K562 (cell line): Measurements from ENCODE around the gene FRMD4A. TPM values are rescaled to one million over a fixed set of nuclear protein-coding genes. Genes with fewer than 3 reads are reported as not detected.

Experiments used
- ATAC-seq: fragments of 200-7000 bp; cut with Tn5 transposase; 3 replicates; pipeline ENCODE4 v1.9.1; 2020; ENCODE audit warnings: moderate library complexity
- BruUV-seq: library from RNA; stranded (reverse); fragments of 400-500 nt; replicated peaks from 2 replicates; lab custom pipeline; 2021; lab: Mats Ljungman, UMichigan
- CTCF ChIA-PET: fragments of 300-600 bp; formaldehyde crosslinking; extraction: SDS; loops from one replicate; lab custom pipeline; 2021; ENCODE audit warnings: low intra/inter-chr PET ratio; lab: Yijun Ruan, JAX
- POLR2A ChIA-PET: fragments of 300-600, 350-650 bp; sonication (Branson Sonifier 250); formaldehyde crosslinking; extraction: SDS; loops from one replicate; lab custom pipeline; 2021; ENCODE audit warnings: antibody characterized with exemption, inconsistent platforms; lab: Yijun Ruan, JAX
- DNase-seq, 4 experiments: peaks; one replicate each; pipeline versions ENCODE4 v3.0.0 to v3.0.0-alpha.2; 2011 to 2018; ENCODE audit warnings: low spot score in 3 of 4, mixed read lengths in 3 of 4; ENCODE audit errors: extremely low read depth in 1 of 4
- FAIRE-seq: peaks from 2 replicates; lab custom pipeline; 2011; peaks lifted over from hg19 to GRCh38; lab: Jason Lieb, UNC
- H2AFZ ChIP-seq: 2 replicates; pipeline ENCODE4 v1.6.0; 2011; ENCODE audit warnings: low read depth, low read length, control low read depth, inconsistent platforms
- H3K27ac ChIP-seq: fragments of 200-600 bp; 3 replicates; pipeline ENCODE4 v1.8.0; 2011; ENCODE audit warnings: low read depth, mild to moderate bottlenecking, control low read depth, inconsistent platforms, low read length, moderate library complexity, mixed read lengths; ENCODE audit errors: extremely low read depth
- H3K27me3 ChIP-seq, 2 experiments: fragments of 300-600 bp in 1 of 2; 2 replicates in 1 of 2; 3 replicates in 1 of 2; pipeline versions ENCODE4 v1.6.0 to v1.8.0; 2011; ENCODE audit warnings: inconsistent platforms in 2 of 2, low read length in 2 of 2, mild to moderate bottlenecking in 1 of 2, mixed read lengths in 1 of 2, moderate library complexity in 1 of 2; ENCODE audit not compliant: control insufficient read depth in 2 of 2, insufficient read depth in 2 of 2
- H3K36me3 ChIP-seq: fragments of 300-600 bp; 3 replicates; pipeline ENCODE4 v1.8.0; 2011; ENCODE audit warnings: mild to moderate bottlenecking, low read length, inconsistent platforms; ENCODE audit not compliant: control insufficient read depth, insufficient read depth
- H3K4me1 ChIP-seq, 2 experiments: fragments of 200-600 bp in 1 of 2; replicated peaks in 1 of 2; 2 replicates in 1 of 2; 3 replicates in 1 of 2; pipeline versions ENCODE4 v1.5.1 to v1.8.0; 2011; ENCODE audit warnings: inconsistent platforms in 2 of 2, low read length in 2 of 2, mild to moderate bottlenecking in 1 of 2, mixed read lengths in 1 of 2, moderate library complexity in 1 of 2; ENCODE audit not compliant: control insufficient read depth in 2 of 2, insufficient read depth in 2 of 2
- H3K4me2 ChIP-seq: 2 replicates; pipeline ENCODE4 v1.6.1; 2011; ENCODE audit warnings: low read length, control low read depth, inconsistent platforms, mixed read lengths; ENCODE audit not compliant: insufficient read depth
- H3K4me3 ChIP-seq: fragments of 200-600 bp; sonication (generic), shearing (Covaris generic); 2 replicates; pipeline ENCODE4 v1.5.1; 2016; ENCODE audit warnings: control low read depth, inconsistent platforms
- H3K79me2 ChIP-seq: fragments of 200-600 bp; 3 replicates; pipeline ENCODE4 v1.8.0; 2011; ENCODE audit warnings: low read length, inconsistent platforms; ENCODE audit not compliant: control insufficient read depth, insufficient read depth
- H3K9ac ChIP-seq, 2 experiments: 2 replicates each; pipeline versions ENCODE4 v1.6.0 to v1.6.1; 2011; ENCODE audit warnings: low read depth in 2 of 2, low read length in 2 of 2, control low read depth in 1 of 2, inconsistent platforms in 1 of 2, mild to moderate bottlenecking in 1 of 2, mixed read lengths in 1 of 2; ENCODE audit not compliant: insufficient read depth in 1 of 2
- H3K9me1 ChIP-seq: one replicate; pipeline ENCODE4 v1.6.0; 2011; ENCODE audit warnings: inconsistent platforms, mild to moderate bottlenecking, low read length, moderate library complexity; ENCODE audit not compliant: control insufficient read depth, insufficient read depth
- H3K9me3 ChIP-seq: replicated peaks from 2 replicates; pipeline ENCODE4 v1.5.1; 2011; ENCODE audit warnings: low read depth, low read length, inconsistent platforms; ENCODE audit not compliant: control insufficient read depth, insufficient read depth
- H4K20me1 ChIP-seq: replicated peaks from 2 replicates; pipeline ENCODE4 v1.6.1; 2011; ENCODE audit warnings: low read length, inconsistent platforms, mixed read lengths; ENCODE audit not compliant: control insufficient read depth, insufficient read depth
- ELF4 ChIP-seq: fragments of 450-650 bp; formaldehyde crosslinking; IDR thresholded peaks from 2 replicates; pipeline ENCODE4 v1.4.0; 2022; ENCODE audit warnings: missing genetic modification characterization
- FOXP1 ChIP-seq: sonication (generic); formaldehyde crosslinking; IDR thresholded peaks from 2 replicates; pipeline ENCODE4 v1.8.0; 2022; ENCODE audit warnings: mild to moderate bottlenecking, missing genetic modification reagents
- GABPA ChIP-seq: fragments of 200-800 bp; sonication (Bioruptor generic); conservative IDR thresholded peaks from 2 replicates; pipeline ENCODE4 v1.6.1; 2016; ENCODE audit warnings: low read depth, missing genetic modification characterization, missing compliant biosample characterization
- KDM2B ChIP-seq: fragments of 250-450 bp; sonication (Bioruptor Pico); IDR thresholded peaks from 2 replicates; pipeline ENCODE4 v1.8.0; 2021; ENCODE audit warnings: mild to moderate bottlenecking, moderate library complexity
- MCM3 ChIP-seq: fragments of 450-650 bp; IDR thresholded peaks from 2 replicates; pipeline ENCODE4 v1.6.1; 2016
- MECOM ChIP-seq: fragments of 250-450 bp; sonication (Bioruptor Pico); IDR thresholded peaks from 2 replicates; pipeline ENCODE4 v1.8.0; 2022; ENCODE audit warnings: inconsistent platforms
- NFRKB ChIP-seq: fragments of 450-650 bp; IDR thresholded peaks from 2 replicates; pipeline ENCODE4 v1.6.1; 2016; ENCODE audit warnings: low read depth
- NUFIP1 ChIP-seq: fragments of 450-650 bp; IDR thresholded peaks from 2 replicates; pipeline ENCODE4 v1.6.1; 2018; ENCODE audit not compliant: partially characterized antibody
- PHF21A ChIP-seq: fragments of 450-650 bp; IDR thresholded peaks from 2 replicates; pipeline ENCODE4 v1.6.1; 2017; ENCODE audit warnings: low read depth, borderline replicate concordance
- POLR2H ChIP-seq: IDR thresholded peaks from 2 replicates; pipeline ENCODE4 v1.6.1; 2016; ENCODE audit warnings: missing genetic modification characterization, low read depth, mild to moderate bottlenecking, control low read depth, missing compliant biosample characterization, moderate library complexity
- SREBF2 ChIP-seq: sonication (generic); formaldehyde crosslinking; IDR thresholded peaks from 2 replicates; pipeline ENCODE4 v1.4.0; 2020; ENCODE audit warnings: mild to moderate bottlenecking, missing genetic modification reagents
- TCF15 ChIP-seq: fragments of 250-450 bp; sonication (Bioruptor Pico); IDR thresholded peaks from 2 replicates; pipeline ENCODE4 v1.8.0; 2022; ENCODE audit warnings: moderate library complexity, mild to moderate bottlenecking, inconsistent platforms
- ZSCAN29 ChIP-seq: fragments of 450-650 bp; IDR thresholded peaks from 2 replicates; pipeline ENCODE4 v1.6.1; 2017
- WGBS: fragments of 100-300 bp; shearing (Covaris generic); methylation state at CpG from one replicate; pipeline ENCODE4 v1.1.6; 2016; ENCODE audit warnings: low coverage, mixed read lengths; ENCODE audit not compliant: insufficient coverage; ENCODE audit errors: missing lambda C conversion rate; 5-methylcytosine and 5-hydroxymethylcytosine counted together
- in situ Hi-C: fragments of 300-500 bp; cut with MboI; formaldehyde crosslinking; loops from 4 replicates; pipeline ENCODE4 v1.15.0; 2018; ENCODE audit warnings: inconsistent platforms, mixed read lengths
- intact Hi-C: fragments of 100-400 bp; cut with micrococcal nuclease; formaldehyde crosslinking; loops from 2 replicates; pipeline ENCODE4 v1.14.2; 2022
- polyA plus RNA-seq, 8 experiments: library from polyadenylated mRNA; depleted of rRNA in 4 of 8; stranded (reverse) in 5 of 8; unstranded in 3 of 8; fragments of >200 nt; fragmentation: Nextera tagmentation in 2 of 8; fragmentation: Illumina TruSeq in 1 of 8; extraction: Ambion mirVana in 2 of 8; extraction: Trizol in 1 of 8; gene quantifications; 2 replicates each; pipeline versions ENCODE4 v1.2.1 to v1.2.3, GENCODE V29; 2011 to 2014; ENCODE audit warnings: inconsistent platforms in 1 of 8, missing spikeins in 1 of 8
- total RNA-seq, 7 experiments: library from RNA; depleted of rRNA in 6 of 7; stranded (reverse); fragments of >200 nt in 6 of 7; fragmentation: Illumina TruSeq in 2 of 7; extraction: Trizol in 2 of 7; gene quantifications; 2 replicates each; pipeline versions ENCODE4 v1.2.1 to v1.2.3, GENCODE V29; 2011 to 2021; ENCODE audit warnings: low replicate concordance in 1 of 7

FRMD4A gene
- total and polyA plus RNA-seq, 9 of the 15 experiments (the other 6 are each of a cell fraction or from before 2014, with no cell fraction given) = 0.80 to 5.2 (median 3.0) TPM

DNA sequence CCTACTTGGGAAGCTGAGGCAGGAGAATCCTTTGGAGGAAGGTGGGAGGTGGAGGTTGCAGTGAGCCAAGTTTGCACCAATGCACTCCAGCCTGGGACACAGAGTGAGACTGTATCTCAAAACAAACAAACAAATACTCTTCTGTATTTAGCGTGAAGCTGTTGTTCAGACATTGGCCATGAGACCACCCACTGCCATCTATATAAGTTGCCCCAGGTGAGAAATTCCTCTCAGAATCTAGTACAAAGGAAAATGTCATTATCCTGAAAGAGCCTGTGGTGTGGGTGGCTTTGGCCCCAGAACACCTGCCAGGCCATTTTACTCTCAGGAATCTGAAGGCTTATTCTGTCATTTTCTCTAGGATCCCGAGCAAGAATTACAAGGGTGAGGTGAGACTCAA is 4.0 kb upstream of the FRMD4A start:
- DNase-seq (no peak), FAIRE-seq (no peak), ATAC-seq (no peak)
- H3K4me1 ChIP-seq = no peaks in the 10 kb centered on the region
- ChIA-PET CTCF (no interaction called here), POLR2A (no interaction called here)
- H3K4me2 ChIP-seq = no peak overlapping the region
- H3K36me3 ChIP-seq = no peaks in the 10 kb centered on the region
- H3K27ac ChIP-seq = no peak overlapping the region
- no peak overlapping the region for H3K9ac ChIP-seq
- H3K9me3 ChIP-seq = no peaks in the 10 kb centered on the region
- in situ Hi-C loops = no loop called here
- H3K79me2 ChIP-seq = no peaks in the 10 kb centered on the region
- peaks cover 3 to 19% of the 10 kb centered on the region in 2 experiments; a peak in 3 of 5 replicates for H3K27me3 ChIP-seq
- TF ChIP-seq POLR2H (tag) (no peak), KDM2B (CRISPR knock-in tag) (no peak), GABPA (no peak), ELF4 (CRISPR knock-in tag) (no peak), ZSCAN29 (no peak), MECOM (CRISPR knock-in tag) (no peak), NUFIP1 (no peak), TCF15 (CRISPR knock-in tag) (no peak), SREBF2 (CRISPR knock-in tag) (no peak), NFRKB (no peak), MCM3 (no peak), FOXP1 (CRISPR knock-in tag) (no peak), PHF21A (no peak)
- WGBS = 0% methylated on average over 2 of the region's 2 CpGs
- intact Hi-C loops = no loop called here
- peaks cover 4% of the 10 kb centered on the region; the same call in 1 of the 2 replicates for H4K20me1 ChIP-seq
- no peak overlapping the region for H2AFZ ChIP-seq
- no peaks in the 10 kb centered on the region for H3K9me1 ChIP-seq
- BruUV-seq = no TSS peak
- H3K4me3 ChIP-seq = no peak overlapping the region
